ENCODE results near the gene SYMPK. TPM values are rescaled to one million over a fixed set of nuclear protein-coding genes. Genes with fewer than 3 reads are reported as not detected.

The SYMPK gene
- total and polyA plus RNA-seq, 2 experiments from 2014 or later, result 33.4 to 41.6 TPM

DNA sequence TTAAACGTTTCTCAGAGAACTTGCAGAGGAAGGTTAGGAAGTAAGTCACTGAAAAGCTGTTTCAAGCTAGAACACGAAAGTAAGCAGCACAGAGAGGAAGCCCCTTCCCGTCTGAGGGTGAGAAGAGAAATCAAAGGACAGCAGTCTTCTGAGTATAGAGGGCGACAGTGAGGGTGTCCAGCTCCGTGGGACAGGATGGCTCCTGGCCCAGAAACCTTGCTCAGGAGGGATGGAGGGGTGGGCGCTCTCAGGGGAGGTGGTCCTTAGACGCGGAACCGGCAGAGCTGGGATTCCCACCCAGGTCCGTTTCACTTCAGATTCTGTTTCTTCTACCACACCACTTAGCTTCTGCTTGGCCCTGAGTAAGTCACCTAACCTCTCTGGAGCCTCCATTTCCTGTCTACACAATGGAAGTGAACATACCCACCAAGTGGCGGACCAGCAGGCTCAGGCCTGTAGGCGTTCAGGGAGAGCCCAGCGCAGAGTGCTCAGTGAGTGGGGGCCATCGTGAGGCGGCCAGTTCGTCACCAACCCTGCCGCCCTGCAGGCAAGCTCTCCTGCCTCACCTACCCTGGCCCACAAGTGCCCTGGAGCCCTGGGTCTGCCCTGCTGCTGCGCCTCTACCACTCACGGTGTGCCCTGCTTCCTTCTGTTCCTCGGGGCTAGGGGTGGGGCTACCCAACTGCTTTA, 42.4 kb downstream of the SYMPK start:
- Histone ChIP-seq H2AFZ (no peak overlapping the region), H3K9me2 (replicated peaks; ENCODE audit: insufficient read depth) (no peaks in the 10 kb centered on the region), H3K4me3 (no peak overlapping the region), H3K27ac (no peak overlapping the region), H3K27me3 (no peaks in the 10 kb centered on the region), H3K9me3 (ENCODE audit: low read depth) (no peaks in the 10 kb centered on the region), H4K20me1 (ENCODE audit: insufficient read depth, poor library complexity, severe bottlenecking) (no peaks in the 10 kb centered on the region), H3K79me2 (no peaks in the 10 kb centered on the region), H3K36me3 (replicated peaks; ENCODE audit: insufficient read depth, low read depth) (no peaks in the 10 kb centered on the region), H3K4me1 (ENCODE audit: insufficient read depth) (peaks cover 6% of the 10 kb centered on the region), H3K4me2 (no peak overlapping the region)
- no peak for DNase-seq (ENCODE audit: low spot score)
- WGBS (ENCODE audit: low lambda C conversion rate, missing lambda C conversion rate), result 89% methylated on average over 19 of the region's 20 CpGs
- TF ChIP-seq, protein P1, sequence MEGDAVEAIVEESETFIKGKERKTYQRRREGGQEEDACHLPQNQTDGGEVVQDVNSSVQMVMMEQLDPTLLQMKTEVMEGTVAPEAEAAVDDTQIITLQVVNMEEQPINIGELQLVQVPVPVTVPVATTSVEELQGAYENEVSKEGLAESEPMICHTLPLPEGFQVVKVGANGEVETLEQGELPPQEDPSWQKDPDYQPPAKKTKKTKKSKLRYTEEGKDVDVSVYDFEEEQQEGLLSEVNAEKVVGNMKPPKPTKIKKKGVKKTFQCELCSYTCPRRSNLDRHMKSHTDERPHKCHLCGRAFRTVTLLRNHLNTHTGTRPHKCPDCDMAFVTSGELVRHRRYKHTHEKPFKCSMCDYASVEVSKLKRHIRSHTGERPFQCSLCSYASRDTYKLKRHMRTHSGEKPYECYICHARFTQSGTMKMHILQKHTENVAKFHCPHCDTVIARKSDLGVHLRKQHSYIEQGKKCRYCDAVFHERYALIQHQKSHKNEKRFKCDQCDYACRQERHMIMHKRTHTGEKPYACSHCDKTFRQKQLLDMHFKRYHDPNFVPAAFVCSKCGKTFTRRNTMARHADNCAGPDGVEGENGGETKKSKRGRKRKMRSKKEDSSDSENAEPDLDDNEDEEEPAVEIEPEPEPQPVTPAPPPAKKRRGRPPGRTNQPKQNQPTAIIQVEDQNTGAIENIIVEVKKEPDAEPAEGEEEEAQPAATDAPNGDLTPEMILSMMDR (IDR thresholded peaks at IDR 0.05; ENCODE audit: poor library complexity), result no peak
- TF ChIP-seq EZH2phosphoT487 (IDR thresholded peaks at IDR 0.05; ENCODE audit: low read depth, severe bottlenecking, unreplicated experiment) (no peak), EZH2 (IDR thresholded peaks at IDR 0.05; ENCODE audit: borderline replicate concordance) (no peak)

DNA sequence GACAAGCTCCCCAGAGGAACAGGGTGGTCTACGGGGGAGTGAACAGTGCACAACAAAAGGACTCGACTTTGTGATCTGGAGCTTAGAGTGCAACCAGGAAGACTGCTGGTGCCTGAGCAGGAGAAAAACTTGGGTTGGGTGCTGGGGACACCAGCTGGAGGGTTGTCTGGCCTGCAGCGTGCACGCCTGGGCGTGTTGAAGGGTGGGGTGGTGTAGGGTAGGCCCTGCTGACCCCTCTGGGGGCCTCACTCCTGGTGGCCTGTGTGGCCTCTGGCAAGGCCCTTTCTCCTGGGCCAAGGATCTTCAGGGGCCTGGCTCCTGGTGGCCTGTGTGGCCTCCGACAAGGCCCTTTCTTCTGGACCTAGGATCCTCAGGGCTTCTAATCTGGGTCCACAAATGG, 43.2 kb downstream of the SYMPK start:
- Histone ChIP-seq H3K79me2 (no peaks in the 10 kb centered on the region), H3K9me3 (ENCODE audit: low read depth) (no peaks in the 10 kb centered on the region), H3K27me3 (no peaks in the 10 kb centered on the region), H3K4me2 (no peak overlapping the region), H3K9me2 (replicated peaks; ENCODE audit: insufficient read depth) (no peaks in the 10 kb centered on the region), H3K4me1 (ENCODE audit: insufficient read depth) (peaks cover 7% of the 10 kb centered on the region), H3K36me3 (replicated peaks; ENCODE audit: insufficient read depth, low read depth) (no peaks in the 10 kb centered on the region), H3K4me3 (no peak overlapping the region), H4K20me1 (ENCODE audit: insufficient read depth, poor library complexity, severe bottlenecking) (no peaks in the 10 kb centered on the region), H3K27ac (no peak overlapping the region), H2AFZ (no peak overlapping the region)
- DNase-seq (ENCODE audit: low spot score), result no peak
- no peak for TF ChIP-seq EZH2 (IDR thresholded peaks at IDR 0.05; ENCODE audit: borderline replicate concordance)
- TF ChIP-seq, protein P1 (IDR thresholded peaks at IDR 0.05; ENCODE audit: poor library complexity), result no peak
- TF ChIP-seq EZH2phosphoT487 (IDR thresholded peaks at IDR 0.05; ENCODE audit: low read depth, severe bottlenecking, unreplicated experiment), result no peak
- WGBS (ENCODE audit: low lambda C conversion rate, missing lambda C conversion rate), result 94% methylated on average over 6 of the region's 6 CpGs

DNA sequence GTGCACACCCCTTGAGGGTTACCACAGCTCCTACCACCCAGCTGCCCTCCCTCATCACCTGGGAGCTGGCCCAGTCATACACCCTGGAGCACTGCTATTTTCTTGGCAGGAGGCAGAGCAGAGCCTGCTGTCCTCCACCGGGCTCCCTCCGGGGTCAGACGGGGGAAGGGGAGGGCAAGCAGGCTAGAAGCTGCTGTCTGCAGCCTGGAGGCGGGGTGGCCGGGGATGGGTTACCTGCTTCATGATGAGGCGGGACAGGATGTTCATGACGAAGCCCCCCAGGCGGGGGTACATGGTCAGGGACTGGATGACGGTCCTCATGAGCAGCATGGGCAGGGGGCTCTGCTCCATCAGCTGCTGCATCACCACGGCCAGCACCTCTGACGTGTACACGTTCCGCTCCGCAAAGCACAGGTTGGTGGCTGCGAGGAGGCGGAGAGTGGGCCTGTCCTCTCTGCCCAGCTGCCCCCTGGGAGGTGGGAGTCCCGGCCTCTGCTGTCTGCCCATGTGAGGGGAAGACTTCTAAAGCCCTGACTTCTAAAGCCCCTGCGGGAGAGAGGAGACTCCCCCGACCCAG, 45.1 kb downstream of the SYMPK start:
- H3K27ac ChIP-seq, result no peak overlapping the region
- H4K20me1 ChIP-seq (ENCODE audit: insufficient read depth, poor library complexity, severe bottlenecking), result no peaks in the 10 kb centered on the region
- H3K4me3 ChIP-seq, result no peak overlapping the region
- 77% methylated on average over 19 of the region's 19 CpGs for WGBS (ENCODE audit: low lambda C conversion rate, missing lambda C conversion rate)
- TF ChIP-seq EZH2 (IDR thresholded peaks at IDR 0.05; ENCODE audit: borderline replicate concordance), result no peak
- no peak for TF ChIP-seq EZH2phosphoT487 (IDR thresholded peaks at IDR 0.05; ENCODE audit: low read depth, severe bottlenecking, unreplicated experiment)
- TF ChIP-seq, protein P1 (IDR thresholded peaks at IDR 0.05; ENCODE audit: poor library complexity), result no peak
- H3K9me3 ChIP-seq (ENCODE audit: low read depth), result no peaks in the 10 kb centered on the region
- DNase-seq (ENCODE audit: low spot score), result no peak
- no peaks in the 10 kb centered on the region for H3K79me2 ChIP-seq
- H2AFZ ChIP-seq, result no peak overlapping the region
- H3K36me3 ChIP-seq (replicated peaks; ENCODE audit: insufficient read depth, low read depth), result no peaks in the 10 kb centered on the region
- no peak overlapping the region for H3K4me2 ChIP-seq
- H3K9me2 ChIP-seq (replicated peaks; ENCODE audit: insufficient read depth), result no peaks in the 10 kb centered on the region
- peaks cover 7% of the 10 kb centered on the region for H3K4me1 ChIP-seq (ENCODE audit: insufficient read depth)
- H3K27me3 ChIP-seq, result no peaks in the 10 kb centered on the region

All from hepatocyte (in vitro differentiated cells).